ENCODE measurements around the gene ARSB.

ARSB gene

GRCh38 chr5:78953092-78953800 is 31.9 kb downstream of the ARSB start:
- Histone ChIP-seq H3K36me3 (ENCODE audit: control insufficient read depth, insufficient read depth, low read length) (no peaks in the 10 kb centered on the region; the same call in 1 of the 2 replicates), H3K4me3 (replicated peaks; ENCODE audit: low read depth, low read length) (no peak overlapping the region), H3K27me3 (replicated peaks; ENCODE audit: control insufficient read depth, insufficient read depth, low read length) (no peaks in the 10 kb centered on the region)
- DNase-seq (ENCODE audit: extremely low read depth, insufficient read length) = no peak
- no peak for TF ChIP-seq CTCF (IDR thresholded peaks at IDR 0.05; ENCODE audit: insufficient read depth, low read length, poor library complexity, severe bottlenecking)

GRCh38 chr5:78930721-78931120 is 54.4 kb downstream of the ARSB start:
- Histone ChIP-seq H3K36me3 (ENCODE audit: control insufficient read depth, insufficient read depth, low read length) (no peaks in the 10 kb centered on the region), H3K27me3 (replicated peaks; ENCODE audit: control insufficient read depth, insufficient read depth, low read length) (no peaks in the 10 kb centered on the region), H3K4me3 (replicated peaks; ENCODE audit: low read depth, low read length) (no peak overlapping the region)
- no peak for TF ChIP-seq CTCF (IDR thresholded peaks at IDR 0.05; ENCODE audit: insufficient read depth, low read length, poor library complexity, severe bottlenecking)
- DNase-seq (ENCODE audit: extremely low read depth, insufficient read length) = no peak

GRCh38 chr5:78929833-78930232 is 55.3 kb downstream of the ARSB start:
- no peak for DNase-seq (ENCODE audit: extremely low read depth, insufficient read length)
- Histone ChIP-seq H3K27me3 (replicated peaks; ENCODE audit: control insufficient read depth, insufficient read depth, low read length) (no peaks in the 10 kb centered on the region), H3K36me3 (ENCODE audit: control insufficient read depth, insufficient read depth, low read length) (no peaks in the 10 kb centered on the region), H3K4me3 (replicated peaks; ENCODE audit: low read depth, low read length) (no peak overlapping the region)
- no peak for TF ChIP-seq CTCF (IDR thresholded peaks at IDR 0.05; ENCODE audit: insufficient read depth, low read length, poor library complexity, severe bottlenecking)

- TF ChIP-seq CTCF (IDR thresholded peaks at IDR 0.05; ENCODE audit: insufficient read depth, low read length, poor library complexity, severe bottlenecking) = no peak
- Histone ChIP-seq H3K36me3 (ENCODE audit: control insufficient read depth, insufficient read depth, low read length) (no peaks in the 10 kb centered on the region), H3K27me3 (replicated peaks; ENCODE audit: control insufficient read depth, insufficient read depth, low read length) (no peaks in the 10 kb centered on the region), H3K4me3 (replicated peaks; ENCODE audit: low read depth, low read length) (no peak overlapping the region)
- no peak for DNase-seq (ENCODE audit: extremely low read depth, insufficient read length)
Measured at GRCh38 chr5:78927657-78928282, 57.3 kb downstream of the ARSB start.

GRCh38 chr5:78926252-78926651 is 58.9 kb downstream of the ARSB start:
- DNase-seq (ENCODE audit: extremely low read depth, insufficient read length) = no peak
- Histone ChIP-seq H3K27me3 (replicated peaks; ENCODE audit: control insufficient read depth, insufficient read depth, low read length) (no peaks in the 10 kb centered on the region), H3K36me3 (ENCODE audit: control insufficient read depth, insufficient read depth, low read length) (no peaks in the 10 kb centered on the region), H3K4me3 (replicated peaks; ENCODE audit: low read depth, low read length) (no peak overlapping the region)
- TF ChIP-seq CTCF (IDR thresholded peaks at IDR 0.05; ENCODE audit: insufficient read depth, low read length, poor library complexity, severe bottlenecking) = no peak

Data from GM06990 (cell line).